HEK293T (cell line): ENCODE results near the gene OPRL1.

Experiments used
- SP1 ChIP-seq: fragments of 450-650 bp; IDR thresholded peaks from 2 replicates; pipeline ENCODE4 v1.6.1; 2017
- ZNF384 ChIP-seq: fragments of 450-650 bp; IDR thresholded peaks from 2 replicates; pipeline ENCODE4 v1.6.1; 2016

DNA sequence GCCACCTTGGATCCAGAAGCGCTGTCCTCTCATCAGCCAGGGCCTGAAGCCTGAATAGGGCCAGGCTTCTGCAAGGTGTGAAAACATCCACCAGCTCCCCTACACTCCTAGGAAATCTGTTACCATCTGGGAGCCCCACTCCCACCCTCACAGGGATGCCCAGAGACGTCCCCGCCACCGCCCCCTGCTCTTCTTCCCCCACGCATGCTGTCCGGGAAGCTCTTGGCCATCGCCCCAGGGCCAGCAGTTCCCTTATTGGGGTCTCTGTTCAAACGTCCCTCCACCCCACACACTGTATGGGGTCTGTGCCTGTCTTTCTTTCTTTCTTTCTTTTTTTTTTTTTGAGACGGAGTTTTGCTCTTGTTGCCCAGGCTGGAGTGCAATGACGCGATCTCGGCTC lies 4.3 kb upstream of the OPRL1 start:
- no peak for TF ChIP-seq ZNF384
- no peak for TF ChIP-seq SP1
